ENCODE measurements around the gene PTPRA. TPM values are rescaled to one million over a fixed set of nuclear protein-coding genes. Genes with fewer than 3 reads are reported as not detected.

Gene PTPRA
- total and polyA plus RNA-seq, 2 of the 8 experiments (the other 6 are each of a cell fraction or from before 2014, with no cell fraction given): 47.7 to 51.3 TPM

DNA sequence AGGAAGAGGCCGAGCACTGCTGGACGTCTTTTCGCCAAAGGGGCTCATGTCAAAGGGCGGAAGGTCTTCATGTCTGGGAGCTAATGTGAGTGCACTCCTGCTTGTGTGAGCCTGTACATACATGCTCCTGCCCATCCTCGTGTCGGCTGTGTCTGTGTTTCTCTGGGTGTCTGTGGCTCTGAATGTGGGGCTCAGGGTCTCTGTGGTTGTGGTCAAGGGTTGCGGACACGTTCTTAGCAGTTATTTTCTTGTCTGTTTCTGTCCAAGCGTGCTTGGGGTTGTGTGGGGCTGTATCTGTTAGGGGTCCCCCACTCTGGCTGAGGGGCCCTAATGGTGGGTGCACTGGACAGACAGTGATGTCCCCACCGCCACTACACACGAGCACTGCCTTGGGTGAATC lies 208.4 kb downstream of the PTPRA start:
- CTCF ChIA-PET (ENCODE audit: partially characterized antibody): no interaction called here
- WGBS, 2 experiments (ENCODE audit: extremely low coverage in 1 of 2, insufficient coverage in 1 of 2, insufficient read length in 1 of 2, insufficient replicate concordance in 2 of 2, low coverage in 1 of 2, low lambda C conversion rate in 2 of 2, missing lambda C conversion rate in 1 of 2): 84% methylated on average over 10 of the region's 11 CpGs; no CpG with 5 or more reads in 1 of the 2 experiments
- peak overlapping the region in 1 of 2 experiments; percentile 62; a peak in 1 of 4 replicates for H3K4me2 ChIP-seq (ENCODE audit: insufficient read depth in 1 of 2, low read depth in 2 of 2, low read length in 2 of 2)
- TF ChIP-seq ASH2L (IDR thresholded peaks at IDR 0.05; ENCODE audit: low read length) (no peak), GTF2F1 (IDR thresholded peaks at IDR 0.05; ENCODE audit: borderline replicate concordance, low read depth, low read length) (no peak), CREB1 (IDR thresholded peaks at IDR 0.05) (no peak), CBX8 (IDR thresholded peaks at IDR 0.05; ENCODE audit: borderline replicate concordance, low read depth, low read length) (no peak), MAFK (IDR thresholded peaks at IDR 0.05; ENCODE audit: low read depth, low read length) (no peak)
- TF ChIP-seq, protein P1, sequence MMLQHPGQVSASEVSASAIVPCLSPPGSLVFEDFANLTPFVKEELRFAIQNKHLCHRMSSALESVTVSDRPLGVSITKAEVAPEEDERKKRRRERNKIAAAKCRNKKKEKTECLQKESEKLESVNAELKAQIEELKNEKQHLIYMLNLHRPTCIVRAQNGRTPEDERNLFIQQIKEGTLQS (IDR thresholded peaks at IDR 0.05; ENCODE audit: insufficient read depth, low read depth, low read length): no peak

More for the DNA sequence above, 208.4 kb downstream of the PTPRA start:
- DNase-seq (ENCODE audit: low read depth in 1 of 2, low spot score in 2 of 2) (no peak), FAIRE-seq (no peak)
- POLR2A ChIA-PET (ENCODE audit: partially characterized antibody): no interaction called here
- Histone ChIP-seq H3K79me1 (ENCODE audit: low read depth, low read length) (no peaks in the 10 kb centered on the region), H4K91ac (replicated peaks; ENCODE audit: insufficient read length, low read length) (no peak overlapping the region), H2BK120ac (replicated peaks; ENCODE audit: low read depth, low read length) (no peak overlapping the region), H3K4ac (replicated peaks; ENCODE audit: insufficient read length, low read depth, low read length) (no peak overlapping the region), H3K36me3 (ENCODE audit: control insufficient read depth in 2 of 4, insufficient read depth in 4 of 4, low read length in 3 of 4) (no peaks in the 10 kb centered on the region), H3K14ac (ENCODE audit: insufficient read length) (no peak overlapping the region), H3K18ac (ENCODE audit: extremely low read depth, low read length) (no peak overlapping the region), H3K27me3 (replicated peaks in 1 of 4; ENCODE audit: control insufficient read depth in 3 of 4, extremely low read depth in 1 of 4, insufficient read depth in 3 of 4, low read length in 3 of 4) (peaks cover 27 to 43% (median 37%) of the 10 kb centered on the region in 4 experiments), H2BK15ac (ENCODE audit: low read length) (0 out of 2 replicates have a peak overlapping the region, but pooled peaks have one; percentile 65), H2BK5ac (ENCODE audit: low read depth, low read length) (no peak overlapping the region), H3K79me2 (ENCODE audit: control insufficient read depth in 1 of 2, insufficient read depth in 2 of 2, low read length in 2 of 2) (no peaks in the 10 kb centered on the region), H3K56ac (replicated peaks; ENCODE audit: insufficient read length, low read depth, low read length) (no peak overlapping the region), H3K9me3 (ENCODE audit: insufficient read depth in 2 of 2, low read depth in 1 of 2, low read length in 1 of 2) (no peaks in the 10 kb centered on the region), H2BK20ac (ENCODE audit: low read length) (no peak overlapping the region), H4K5ac (ENCODE audit: insufficient read length, low read depth, low read length) (no peak overlapping the region), H4K20me1 (replicated peaks in 1 of 2; ENCODE audit: control insufficient read depth in 1 of 2, insufficient read depth in 2 of 2, low read length in 2 of 2) (no peaks in the 10 kb centered on the region), H2AFZ (ENCODE audit: low read length) (no peak overlapping the region), H4K8ac (ENCODE audit: extremely low read depth, insufficient read depth, low read length) (no peak overlapping the region), H3K4me3 (ENCODE audit: extremely low read depth in 1 of 4, insufficient read depth in 2 of 4, low read depth in 3 of 4, low read length in 4 of 4) (no peak overlapping the region), H2AK5ac (ENCODE audit: low read depth, low read length) (0 out of 2 replicates have a peak overlapping the region, but pooled peaks have one; percentile 56), H3K9ac (replicated peaks in 1 of 4; ENCODE audit: extremely low read depth in 1 of 4, low read depth in 3 of 4, low read length in 3 of 4) (no peak overlapping the region), H3K23ac (ENCODE audit: insufficient read length) (no peak overlapping the region), H2BK12ac (ENCODE audit: low read depth, low read length) (no peak overlapping the region), H3K23me2 (ENCODE audit: low read depth, low read length) (peaks cover 11% of the 10 kb centered on the region; the same call in 1 of the 2 replicates), H3K4me1 (replicated peaks in 1 of 4; ENCODE audit: control insufficient read depth in 3 of 4, insufficient read depth in 4 of 4, low read length in 3 of 4) (peaks cover 0 to 8% (median 6%) of the 10 kb centered on the region in 4 experiments; a peak in 5 of 7 replicates), H3K27ac (ENCODE audit: low read depth, low read length) (no peak overlapping the region)
